HG03280 (cell line): ENCODE results near the gene TCHP.
"Not testable (repeated sequence)": the region's sequence is repeated elsewhere in the genome, so short reads cannot be mapped to it uniquely, and the experiment has no call there.

Source experiments
- ATAC-seq: cut with Tn5 transposase; IDR thresholded peaks from one replicate; pipeline ENCODE4 v1.9.1; 2021; ENCODE audit warnings: mild to moderate bottlenecking, moderate library complexity; ENCODE audit not compliant: unreplicated experiment

The TCHP gene

DNA sequence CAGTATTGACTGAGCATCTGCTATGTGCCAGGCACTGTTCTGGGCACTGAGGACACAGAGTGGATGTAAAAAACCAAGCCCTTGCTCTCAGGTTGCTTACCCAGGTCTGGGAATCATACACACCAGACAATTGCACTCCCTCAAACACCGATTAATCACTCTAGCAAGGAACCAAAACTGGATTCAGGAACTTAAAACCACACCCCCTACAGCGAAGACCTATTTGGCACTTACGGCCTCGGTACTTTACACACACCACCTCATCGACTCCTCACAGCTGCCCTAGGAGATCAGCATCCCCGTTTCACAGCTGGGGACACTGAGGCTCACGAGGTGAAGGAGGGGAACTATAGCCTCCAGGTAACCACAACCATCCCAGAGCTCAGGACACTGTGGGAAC, 21.3 kb upstream of the TCHP start:
- ATAC-seq, result no peak

- ATAC-seq, result no peak
Measured at GRCh38 chr12:109879351-109880042, 20.6 kb upstream of the TCHP start.

DNA sequence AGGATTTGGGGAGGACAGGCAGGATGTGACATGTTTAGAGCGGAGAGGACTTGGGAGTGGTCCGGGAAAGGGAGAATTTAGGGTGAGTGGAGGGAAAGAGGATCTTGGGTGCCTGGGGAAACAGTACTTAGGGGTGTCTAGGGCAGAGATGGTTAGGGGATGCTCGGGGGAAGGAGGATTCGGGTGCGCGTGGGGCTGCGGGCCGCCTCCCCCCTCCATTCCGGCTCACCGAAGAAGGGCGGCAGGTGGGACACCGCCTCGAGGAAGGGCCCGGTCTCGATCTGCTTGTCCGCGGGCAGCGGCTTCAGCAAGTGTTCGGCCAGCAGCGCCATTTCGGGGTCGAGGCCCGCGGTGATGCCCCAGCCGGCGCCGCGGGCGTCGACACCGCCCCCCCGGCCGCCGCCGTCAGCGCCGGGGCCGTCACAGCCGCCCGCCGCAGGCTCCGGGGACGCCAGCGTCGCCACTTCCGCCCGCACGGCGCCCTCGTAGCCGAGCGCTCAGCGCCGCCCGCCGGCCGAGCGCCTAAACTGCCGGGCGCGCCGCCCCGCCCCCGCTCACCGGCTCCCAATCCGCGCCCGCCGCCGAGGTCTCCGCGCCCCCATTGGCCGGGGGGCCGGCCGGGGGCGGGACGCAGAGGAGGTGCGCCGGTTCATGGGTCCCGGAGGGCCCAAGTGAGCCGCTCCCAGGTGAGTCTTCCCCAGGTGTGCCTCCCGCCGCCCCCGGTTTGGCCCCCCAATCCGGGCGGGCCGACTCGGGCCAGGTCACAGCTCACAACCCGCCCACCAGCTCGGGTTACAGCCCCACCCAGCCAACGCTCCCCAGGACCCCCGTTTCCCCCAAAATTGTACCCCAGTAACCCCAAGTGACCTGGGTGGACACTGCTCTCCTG, 19.8 kb upstream of the TCHP start, which contains the start of gene GLTP:
Gene GLTP (minus strand): TSS at position 499 of the 889 bp plus-strand sequence. CDS start 167 bp downstream, at position 332.
- ATAC-seq, result peak; percentile 93

DNA sequence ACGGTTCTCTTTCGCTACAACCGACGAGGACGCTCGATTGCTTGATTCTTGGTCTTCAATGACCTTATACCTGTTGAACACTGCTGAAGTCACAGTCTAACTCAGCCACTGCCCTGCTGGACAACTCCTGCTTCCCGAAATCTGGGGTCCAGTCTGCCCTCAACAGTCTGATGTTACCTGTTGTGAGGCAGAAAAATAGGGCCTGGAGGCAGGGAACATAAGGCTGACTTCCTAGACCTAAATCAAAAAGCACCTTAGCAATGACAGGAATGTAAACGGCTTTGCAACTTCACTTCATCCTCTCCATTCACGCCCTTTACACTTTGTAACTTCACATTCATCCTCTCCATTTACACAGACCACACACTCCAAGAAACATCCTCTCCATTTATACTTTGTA, 19.1 kb upstream of the TCHP start:
- no peak for ATAC-seq

- no peak for ATAC-seq
Measured at GRCh38 chr12:109881752-109882151, 18.3 kb upstream of the TCHP start.

DNA sequence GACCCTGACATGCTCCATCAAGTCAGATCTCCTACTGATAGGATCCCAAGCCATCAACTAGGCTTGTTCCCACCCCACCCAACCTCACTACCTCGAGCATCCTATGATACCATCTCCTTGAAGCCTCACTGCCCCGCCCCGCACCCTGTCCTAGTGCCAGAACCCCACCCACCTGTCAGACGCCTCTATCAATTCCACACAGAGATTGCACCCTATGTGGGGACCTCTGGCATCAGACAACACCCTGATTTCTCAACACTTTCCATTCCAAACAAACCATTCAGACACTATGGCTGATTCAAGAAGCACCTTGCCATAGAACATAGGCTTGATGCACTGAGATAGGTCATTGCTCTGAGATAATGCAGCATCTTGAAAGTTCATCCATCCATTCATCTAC, 16.6 kb upstream of the TCHP start:
- ATAC-seq, result no peak

DNA sequence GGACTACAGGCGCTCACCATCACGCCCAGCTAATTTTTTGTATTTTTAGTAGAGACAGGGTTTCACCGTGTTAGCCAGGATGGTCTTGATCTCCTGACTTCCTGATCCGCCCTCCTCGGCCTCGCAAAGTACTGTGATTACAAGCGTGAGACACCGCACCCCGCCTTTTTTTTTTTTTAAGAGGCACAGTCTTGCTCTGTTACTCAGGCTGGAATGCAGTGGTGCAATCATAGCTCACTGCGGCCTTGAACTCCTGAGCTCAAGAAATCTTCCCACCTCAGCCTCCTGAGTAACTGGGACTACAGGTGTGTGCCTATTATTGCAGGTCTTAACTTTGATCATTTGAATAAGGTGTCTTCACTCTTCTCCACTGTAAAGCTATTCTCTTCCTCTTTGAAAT, 14.5 kb upstream of the TCHP start:
- no peak for ATAC-seq

DNA sequence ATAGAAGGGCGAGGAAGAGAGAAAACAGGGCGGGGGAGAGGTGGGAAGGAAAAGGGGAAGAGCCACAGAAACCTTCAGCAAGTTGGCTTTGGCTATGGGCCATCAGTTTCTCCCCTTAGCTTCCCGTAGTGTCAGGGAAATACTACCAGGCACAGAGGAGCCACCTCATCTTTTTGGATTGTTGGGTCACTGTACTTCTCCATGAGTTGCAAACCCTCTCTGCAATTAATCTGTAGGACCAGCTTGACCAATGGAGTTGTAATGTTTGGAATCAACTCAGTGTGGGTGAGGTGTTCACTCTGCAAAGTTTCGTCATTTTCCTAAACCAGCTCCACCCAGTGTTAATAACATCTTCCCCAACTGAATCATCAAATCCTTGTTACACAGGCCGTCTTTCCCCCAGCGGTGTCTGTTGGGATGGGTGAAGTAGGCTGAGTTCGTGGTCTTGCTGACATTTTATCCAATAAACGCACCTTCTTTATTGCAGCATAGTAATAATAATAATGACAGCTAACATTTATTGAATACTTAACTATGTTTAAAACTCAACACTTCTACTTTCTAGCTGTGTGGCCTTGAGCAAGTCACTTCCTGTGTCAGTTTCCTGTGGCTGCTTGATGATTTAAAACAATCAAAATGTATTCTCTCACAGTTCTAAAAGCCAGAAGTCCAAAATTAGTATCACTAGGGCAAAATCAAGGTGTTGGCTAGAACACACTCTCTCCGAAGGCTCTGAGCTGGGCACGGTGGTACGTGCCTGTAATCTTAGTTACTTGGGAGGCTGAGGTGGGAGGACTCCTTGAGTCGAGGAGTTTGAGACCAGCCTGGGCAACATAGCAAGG, 11.7 kb upstream of the TCHP start:
- ATAC-seq, result no peak

DNA sequence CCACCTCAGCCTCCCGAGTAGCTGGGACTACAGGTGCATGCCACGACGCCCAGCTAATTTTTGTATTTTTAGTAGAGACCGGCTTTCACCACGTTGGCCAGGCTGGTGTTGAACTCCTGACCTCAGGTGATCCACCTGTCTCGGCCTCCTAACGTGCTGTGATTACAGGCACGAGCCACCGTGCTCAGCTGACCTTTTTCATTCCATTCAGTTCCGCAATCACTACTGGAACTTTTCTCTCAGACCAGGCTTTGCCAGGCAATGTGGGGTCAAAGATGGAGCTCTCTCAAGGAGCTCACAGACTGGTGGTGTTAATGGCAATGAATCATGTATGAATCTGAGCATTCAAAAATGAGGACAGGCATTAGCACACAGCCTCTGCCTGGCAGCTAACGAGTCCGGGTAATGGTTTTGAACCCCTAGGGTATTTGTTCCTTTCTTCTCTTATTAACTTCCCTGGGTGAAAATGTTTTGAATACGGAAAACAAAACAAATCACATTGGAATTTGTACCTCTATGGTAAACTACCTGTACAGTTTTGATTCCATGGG, 9.4 kb upstream of the TCHP start:
- ATAC-seq, result no peak

DNA sequence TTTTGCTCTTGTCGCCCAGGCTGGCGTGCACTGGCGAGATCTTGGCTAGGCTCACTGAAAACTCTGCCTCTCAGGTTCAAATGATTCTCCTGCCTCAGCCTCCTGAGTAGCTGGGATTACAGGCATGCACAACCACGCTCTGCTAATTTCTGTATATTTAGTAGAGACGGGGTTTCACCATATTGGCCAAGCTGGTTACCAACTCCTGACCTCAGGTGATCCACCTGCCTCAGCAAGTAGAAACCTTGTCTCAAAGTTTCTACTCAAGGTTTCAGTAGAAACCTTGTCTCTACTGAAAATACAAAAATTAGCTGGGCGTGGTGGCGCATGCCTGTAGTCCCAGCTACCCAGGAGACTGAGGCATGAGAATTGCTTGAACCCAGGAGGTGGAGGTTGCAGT, 8.3 kb upstream of the TCHP start:
- not testable (repeated sequence) for ATAC-seq

DNA sequence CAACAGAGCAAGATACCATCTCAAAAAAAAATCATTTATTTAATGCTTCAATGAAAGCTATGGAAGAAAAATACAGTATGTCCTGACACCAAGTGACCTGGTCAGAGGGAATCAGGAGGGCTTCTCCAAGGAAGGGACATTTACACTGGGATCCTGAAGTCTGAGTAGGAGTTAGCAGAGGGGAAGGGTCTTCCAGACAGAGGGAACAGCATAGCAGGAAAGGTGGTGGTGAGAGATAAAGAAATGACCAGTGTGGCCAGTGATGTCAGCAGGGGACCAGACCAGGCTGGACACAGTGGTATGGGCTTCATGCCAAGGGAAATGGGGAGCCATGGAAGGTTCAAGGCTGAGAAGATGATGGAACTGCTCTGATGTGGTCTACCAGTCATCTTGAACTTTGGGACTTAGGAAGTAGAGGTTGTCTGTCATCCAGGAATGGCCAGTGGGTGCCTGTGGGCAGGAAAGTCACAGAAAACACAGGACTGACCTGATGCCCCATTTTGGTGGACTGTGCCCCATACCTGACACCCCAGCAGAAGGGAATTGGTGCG, 7.8 kb upstream of the TCHP start:
- ATAC-seq, result no peak

- ATAC-seq, result peak; percentile 64
Measured at GRCh38 chr12:109892748-109893147, 7.3 kb upstream of the TCHP start.

GRCh38 chr12:109893261-109893995, 6.6 kb upstream of the TCHP start:
- ATAC-seq, result no peak

DNA sequence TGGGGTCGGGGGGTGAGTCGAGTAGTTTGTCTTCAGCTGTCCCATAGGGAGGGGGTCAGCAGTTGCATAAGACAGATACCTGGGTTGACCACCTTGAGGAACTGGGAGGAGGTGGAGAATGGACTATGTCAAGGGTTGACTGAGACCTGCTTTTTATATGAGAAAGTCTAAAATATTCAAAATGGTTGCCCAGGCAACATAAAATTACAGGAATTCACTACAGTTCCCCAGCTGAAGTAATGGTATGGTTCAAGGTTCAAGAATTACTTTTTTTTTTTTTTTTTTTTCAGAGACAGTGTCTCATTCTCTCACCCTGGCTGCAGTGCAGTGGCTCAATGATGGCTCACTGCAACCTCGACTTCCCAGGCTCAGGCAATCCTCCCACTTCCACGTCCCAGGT, 5.1 kb upstream of the TCHP start:
- no peak for ATAC-seq

DNA sequence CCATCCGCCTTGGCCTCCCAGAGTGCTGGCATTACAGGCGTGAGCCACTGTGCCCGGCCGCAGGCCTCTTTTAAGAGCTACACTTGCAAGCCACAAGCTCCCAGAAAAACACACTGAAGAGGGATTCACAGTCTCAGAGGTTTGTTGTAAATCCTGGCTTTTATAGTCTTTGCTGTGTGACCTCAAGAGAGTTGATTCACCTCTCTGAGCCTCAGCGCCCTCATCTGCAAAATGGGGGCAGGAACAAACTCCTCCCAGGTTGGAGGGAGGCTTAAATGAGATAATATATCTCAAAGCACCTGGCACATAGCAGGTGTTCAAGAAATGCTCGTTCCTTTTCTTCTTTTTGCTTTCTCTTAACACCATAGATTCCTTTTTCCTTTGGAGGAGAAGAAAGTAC, 3.9 kb upstream of the TCHP start:
- ATAC-seq, result no peak

DNA sequence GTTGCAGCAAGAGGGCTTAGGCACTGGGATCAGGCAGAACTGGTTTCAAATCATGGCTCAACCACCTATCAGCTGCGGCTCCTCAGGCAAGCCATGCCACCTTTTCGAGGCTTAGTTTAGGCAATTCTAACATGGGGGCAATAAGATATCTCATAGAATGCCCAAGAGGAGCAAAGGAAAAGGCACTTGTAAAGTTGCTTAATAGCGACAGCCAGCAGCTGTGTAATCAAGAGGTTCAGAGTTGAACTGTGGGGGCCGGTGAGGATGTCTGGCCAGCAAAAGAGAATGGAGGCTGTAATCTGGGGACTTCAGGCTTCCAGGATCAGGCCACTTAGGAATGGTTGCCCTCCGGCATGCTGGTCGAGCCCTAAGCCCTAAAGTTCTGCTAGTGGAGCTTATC, 3.0 kb upstream of the TCHP start:
- no peak for ATAC-seq

GRCh38 chr12:109899345-109899744, 729 bp upstream of the TCHP start:
- not testable (repeated sequence) for ATAC-seq

GRCh38 chr12:109900752-109901580, 892 bp downstream of the TCHP start:
- peak; percentile 25 for ATAC-seq

- ATAC-seq, result no peak
Measured at GRCh38 chr12:109902891-109903418, 2.9 kb downstream of the TCHP start.
